Thyroid gland (tissue), 4 donors: ENCODE measurements around the gene DLGAP1. TPM values are rescaled to one million over a fixed set of nuclear protein-coding genes. Genes with fewer than 3 reads are reported as not detected.

Source experiments
- DNase-seq, 2 donors: peaks; one replicate each; pipeline ENCODE4 v3.0.0-alpha.2; 2019
- H3K27ac ChIP-seq, 3 donors: fragments of 200-600 bp; sonication (generic); 1 replicate in 2 of 3; 2 replicates in 1 of 3; pipeline ENCODE4 v1.5.1; 2016 to 2019; ENCODE audit warnings: mild to moderate bottlenecking in 1 of 3, moderate library complexity in 1 of 3
- H3K27me3 ChIP-seq: fragments of 200-600 bp; sonication (generic); one replicate; pipeline ENCODE4 v1.5.1; 2019
- H3K36me3 ChIP-seq, 2 donors: fragments of 200-600 bp; sonication (generic); one replicate each; pipeline ENCODE4 v1.5.1; 2016 to 2019
- H3K4me1 ChIP-seq, 2 donors: fragments of 200-600 bp; sonication (generic); one replicate each; pipeline ENCODE4 v1.5.1; 2017 to 2019
- H3K4me3 ChIP-seq, 3 donors: fragments of 200-600 bp; sonication (generic); replicated peaks in 1 of 3; 1 replicate in 2 of 3; 2 replicates in 1 of 3; pipeline ENCODE4 v1.5.1; 2016; ENCODE audit warnings: mild to moderate bottlenecking in 1 of 3
- H3K9me3 ChIP-seq: fragments of 200-600 bp; sonication (generic); one replicate; pipeline ENCODE4 v1.5.1; 2017
- POLR2A ChIP-seq, 2 donors: fragments of 450-650 bp; IDR thresholded peaks; one replicate each; pipeline ENCODE4 v1.6.1; 2017; ENCODE audit warnings: antibody characterized with exemption in 2 of 2, mild to moderate bottlenecking in 2 of 2, moderate library complexity in 1 of 2
- WGBS, 2 donors: methylation state at CpG; one replicate each; pipeline ENCODE4 v1.1.5; 2017; 5-methylcytosine and 5-hydroxymethylcytosine counted together
- intact Hi-C: fragments of 100-400 bp; cut with DNase I; formaldehyde crosslinking; loops from one replicate; pipeline ENCODE4 v1.15.1; 2023
- total RNA-seq, 4 donors: library from RNA; depleted of rRNA; stranded (reverse); fragments of >200 nt; gene quantifications; one replicate each; pipeline ENCODE4 v1.2.3, GENCODE V29; 2016
- TF ChIP-seq, protein P1 (sequence below), 6 experiments: fragments of 200-600 bp in 3 of 6; fragments of 450-650 bp in 3 of 6; sonication (generic) in 3 of 6; IDR thresholded peaks; one replicate each; pipeline ENCODE4 v1.5.1; 2016 to 2019; ENCODE audit warnings: antibody characterized with exemption in 6 of 6, mild to moderate bottlenecking in 2 of 6, inconsistent platforms in 1 of 6, moderate library complexity in 1 of 6

Gene DLGAP1
- total RNA-seq, 4 donors from 2014 or later, result 0.25 to 2.7 (median 0.77) TPM

GRCh38 chr18:3793111-3793510 lies 662.0 kb downstream of the DLGAP1 start:
- 73 to 84% methylated on average over 5 of the region's 5 CpGs for WGBS, 2 donors
- no peak overlapping the region for H3K27ac ChIP-seq
- TF ChIP-seq POLR2A (IDR thresholded peaks at IDR 0.05), result no peak
- TF ChIP-seq, protein P1, sequence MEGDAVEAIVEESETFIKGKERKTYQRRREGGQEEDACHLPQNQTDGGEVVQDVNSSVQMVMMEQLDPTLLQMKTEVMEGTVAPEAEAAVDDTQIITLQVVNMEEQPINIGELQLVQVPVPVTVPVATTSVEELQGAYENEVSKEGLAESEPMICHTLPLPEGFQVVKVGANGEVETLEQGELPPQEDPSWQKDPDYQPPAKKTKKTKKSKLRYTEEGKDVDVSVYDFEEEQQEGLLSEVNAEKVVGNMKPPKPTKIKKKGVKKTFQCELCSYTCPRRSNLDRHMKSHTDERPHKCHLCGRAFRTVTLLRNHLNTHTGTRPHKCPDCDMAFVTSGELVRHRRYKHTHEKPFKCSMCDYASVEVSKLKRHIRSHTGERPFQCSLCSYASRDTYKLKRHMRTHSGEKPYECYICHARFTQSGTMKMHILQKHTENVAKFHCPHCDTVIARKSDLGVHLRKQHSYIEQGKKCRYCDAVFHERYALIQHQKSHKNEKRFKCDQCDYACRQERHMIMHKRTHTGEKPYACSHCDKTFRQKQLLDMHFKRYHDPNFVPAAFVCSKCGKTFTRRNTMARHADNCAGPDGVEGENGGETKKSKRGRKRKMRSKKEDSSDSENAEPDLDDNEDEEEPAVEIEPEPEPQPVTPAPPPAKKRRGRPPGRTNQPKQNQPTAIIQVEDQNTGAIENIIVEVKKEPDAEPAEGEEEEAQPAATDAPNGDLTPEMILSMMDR (IDR thresholded peaks at IDR 0.05), result no peak
- H3K4me1 ChIP-seq, result no peaks in the 10 kb centered on the region
- DNase-seq, result no peak
- H3K27me3 ChIP-seq, result no peaks in the 10 kb centered on the region
- H3K36me3 ChIP-seq, result no peaks in the 10 kb centered on the region
- intact Hi-C loops, result no loop called here
- no peaks in the 10 kb centered on the region for H3K9me3 ChIP-seq
- H3K4me3 ChIP-seq, result no peak overlapping the region

GRCh38 chr18:3792711-3793110 lies 662.4 kb downstream of the DLGAP1 start:
- Histone ChIP-seq H3K4me1 (no peaks in the 10 kb centered on the region), H3K4me3 (no peak overlapping the region), H3K27ac (no peak overlapping the region), H3K9me3 (no peaks in the 10 kb centered on the region), H3K36me3 (no peaks in the 10 kb centered on the region), H3K27me3 (no peaks in the 10 kb centered on the region)
- no peak for DNase-seq
- 86 to 90% methylated on average over 9 of the region's 9 CpGs for WGBS, 2 donors
- intact Hi-C loops, result no loop called here
- TF ChIP-seq, protein P1 (IDR thresholded peaks at IDR 0.05), result no peak
- no peak for TF ChIP-seq POLR2A (IDR thresholded peaks at IDR 0.05)

GRCh38 chr18:3791238-3791637 lies 663.9 kb downstream of the DLGAP1 start:
- no peaks in the 10 kb centered on the region for H3K27me3 ChIP-seq
- intact Hi-C loops, result no loop called here
- H3K36me3 ChIP-seq, result no peaks in the 10 kb centered on the region
- no peak overlapping the region for H3K4me3 ChIP-seq
- H3K4me1 ChIP-seq, result no peaks in the 10 kb centered on the region
- no peak overlapping the region for H3K27ac ChIP-seq
- TF ChIP-seq, protein P1 (IDR thresholded peaks at IDR 0.05), result no peak
- TF ChIP-seq POLR2A (IDR thresholded peaks at IDR 0.05), result no peak
- H3K9me3 ChIP-seq, result no peaks in the 10 kb centered on the region
- DNase-seq, result no peak
- 60 to 67% methylated on average over 4 of the region's 4 CpGs for WGBS, 2 donors

DNA sequence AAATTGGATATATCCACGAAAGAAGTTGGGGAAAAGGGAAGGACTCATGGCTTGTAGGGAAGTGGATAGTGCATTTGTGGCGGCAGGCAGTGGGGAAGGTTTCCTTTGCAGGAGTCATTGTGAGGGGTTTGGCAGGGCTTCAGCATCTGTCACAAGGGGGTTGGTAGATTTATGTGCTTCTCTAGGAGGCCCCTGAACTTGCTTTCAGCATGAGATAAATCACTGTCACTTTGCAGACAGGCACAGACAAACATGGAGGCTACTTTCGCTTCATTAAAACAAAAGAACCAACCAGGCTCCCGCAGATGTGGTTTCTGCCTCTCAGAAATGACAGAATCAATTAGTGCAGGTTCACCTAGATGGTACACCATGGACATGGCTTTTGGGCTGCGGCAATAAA lies 664.4 kb downstream of the DLGAP1 start:
- Histone ChIP-seq H3K27ac (no peak overlapping the region), H3K36me3 (no peaks in the 10 kb centered on the region), H3K27me3 (no peaks in the 10 kb centered on the region), H3K4me1 (no peaks in the 10 kb centered on the region), H3K9me3 (no peaks in the 10 kb centered on the region), H3K4me3 (no peak overlapping the region)
- no peak for TF ChIP-seq POLR2A (IDR thresholded peaks at IDR 0.05)
- TF ChIP-seq, protein P1 (IDR thresholded peaks at IDR 0.05), result no peak
- no peak for DNase-seq
- intact Hi-C loops, result no loop called here
- 65 to 74% methylated on average over 5 of the region's 5 CpGs for WGBS, 2 donors

DNA sequence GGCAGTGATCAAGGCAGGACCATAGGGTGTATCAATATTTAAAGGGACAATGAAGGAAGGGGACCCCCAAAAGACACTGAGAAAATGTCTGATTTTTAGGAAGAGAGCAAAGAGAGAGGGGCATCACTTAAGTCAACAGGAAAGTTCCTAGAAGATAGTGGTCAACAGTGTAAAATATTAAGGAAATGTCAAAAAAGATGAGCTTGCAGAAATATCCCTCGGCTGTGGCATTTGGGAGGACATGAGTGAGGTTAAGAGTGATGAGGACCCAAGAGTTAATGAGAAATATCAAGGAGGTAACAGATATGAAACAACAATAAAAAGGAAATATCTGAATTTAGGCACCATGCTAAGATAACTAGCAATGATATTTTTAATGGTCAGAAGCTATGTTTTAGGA lies 665.6 kb downstream of the DLGAP1 start:
- H3K27ac ChIP-seq, result no peak overlapping the region
- intact Hi-C loops, result no loop called here
- no peaks in the 10 kb centered on the region for H3K27me3 ChIP-seq
- no peak for TF ChIP-seq POLR2A (IDR thresholded peaks at IDR 0.05)
- TF ChIP-seq, protein P1 (IDR thresholded peaks at IDR 0.05), result no peak
- no peak overlapping the region for H3K4me3 ChIP-seq
- no peak for DNase-seq
- H3K9me3 ChIP-seq, result no peaks in the 10 kb centered on the region
- no peaks in the 10 kb centered on the region for H3K4me1 ChIP-seq
- 87 to 92% methylated on average over 1 of the region's 1 CpG for WGBS, 2 donors
- H3K36me3 ChIP-seq, result no peaks in the 10 kb centered on the region
